Tibial artery (tissue), 4 donors: ENCODE results near the gene ARFGAP2.
"Not testable (repeated sequence)": the region's sequence is repeated elsewhere in the genome, so short reads cannot be mapped to it uniquely, and the experiment has no call there.

ENCODE experiments used
- DNase-seq, 2 donors: peaks; one replicate each; pipeline ENCODE4 v3.0.0-alpha.2; 2019
- H3K27ac ChIP-seq, 2 donors: fragments of 200-600 bp; sonication (generic) in 1 of 2; 1 replicate in 1 of 2; 2 replicates in 1 of 2; pipeline ENCODE4 v1.5.1; 2018 to 2019; ENCODE audit warnings: mild to moderate bottlenecking in 1 of 2
- H3K27me3 ChIP-seq, 2 donors: fragments of 200-600 bp; sonication (generic) in 1 of 2; one replicate each; pipeline versions ENCODE4 v1.5.1 to v1.6.0; 2016 to 2019
- H3K36me3 ChIP-seq, 3 donors: fragments of 200-600 bp; sonication (generic) in 2 of 3; one replicate each; pipeline ENCODE4 v1.5.1; 2016 to 2019; ENCODE audit warnings: mild to moderate bottlenecking in 2 of 3
- H3K4me1 ChIP-seq, 4 donors: fragments of 200-600 bp; sonication (generic) in 2 of 4; 1 replicate in 3 of 4; 2 replicates in 1 of 4; pipeline ENCODE4 v1.5.1; 2016 to 2019
- H3K4me3 ChIP-seq, 2 donors: fragments of 200-600 bp; sonication (generic) in 1 of 2; 1 replicate in 1 of 2; 2 replicates in 1 of 2; pipeline ENCODE4 v1.5.1; 2018 to 2019; ENCODE audit warnings: mild to moderate bottlenecking in 2 of 2
- H3K9me3 ChIP-seq, 3 donors: fragments of 200-600 bp; sonication (generic) in 1 of 3; one replicate each; pipeline ENCODE4 v1.5.1; 2016 to 2019
- intact Hi-C: fragments of 100-400 bp; cut with DNase I; formaldehyde crosslinking; loops from one replicate; pipeline ENCODE4 v1.15.0; 2023; ENCODE audit warnings: low total_unique reads
- TF ChIP-seq, protein P1 (sequence below), 2 experiments: fragments of 200-600 bp in 1 of 2; fragments of 450-650 bp in 1 of 2; IDR thresholded peaks; one replicate each; pipeline ENCODE4 v1.5.1; 2017 to 2019; ENCODE audit warnings: antibody characterized with exemption in 2 of 2, mild to moderate bottlenecking in 1 of 2, moderate library complexity in 1 of 2

ARFGAP2 gene

DNA sequence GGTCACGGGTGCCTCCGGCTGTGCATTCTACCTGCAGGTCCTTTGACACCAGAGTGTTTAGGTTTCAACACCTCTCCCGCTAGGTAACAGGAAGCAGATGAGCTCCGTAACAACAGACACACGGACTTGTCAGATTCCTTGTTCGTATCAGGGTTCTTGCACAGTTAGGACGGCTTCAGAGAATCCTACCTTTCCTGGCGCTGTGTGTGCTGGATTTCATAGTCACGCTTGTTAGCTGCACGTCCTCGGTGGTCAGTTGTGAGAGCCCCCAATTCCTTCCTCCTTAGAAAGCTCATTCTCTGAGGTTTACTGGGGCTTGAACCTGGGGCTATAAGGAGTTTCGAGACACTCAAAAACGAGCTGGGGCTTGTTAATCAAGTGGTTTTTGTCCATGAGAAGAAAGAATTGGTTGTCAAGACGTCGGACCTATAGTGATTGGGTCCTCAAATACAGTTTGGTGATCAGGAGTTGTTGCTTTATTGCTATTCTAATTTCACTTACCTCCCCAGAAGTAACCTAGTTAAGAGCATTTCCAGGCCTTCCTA, 38.8 kb upstream of the ARFGAP2 start:
- no peak for DNase-seq
- intact Hi-C loops = no loop called here
- Histone ChIP-seq H3K36me3 (peaks cover 0 to 22% (median 18%) of the 10 kb centered on the region in 3 donors), H3K9me3 (no peaks in the 10 kb centered on the region), H3K4me1 (peaks cover 0 to 48% (median 30%) of the 10 kb centered on the region in 4 donors), H3K27ac (peak overlapping the region; percentile 93 to 94), H3K27me3 (no peaks in the 10 kb centered on the region), H3K4me3 (peak overlapping the region; percentile 65 to 66)
- TF ChIP-seq, protein P1, sequence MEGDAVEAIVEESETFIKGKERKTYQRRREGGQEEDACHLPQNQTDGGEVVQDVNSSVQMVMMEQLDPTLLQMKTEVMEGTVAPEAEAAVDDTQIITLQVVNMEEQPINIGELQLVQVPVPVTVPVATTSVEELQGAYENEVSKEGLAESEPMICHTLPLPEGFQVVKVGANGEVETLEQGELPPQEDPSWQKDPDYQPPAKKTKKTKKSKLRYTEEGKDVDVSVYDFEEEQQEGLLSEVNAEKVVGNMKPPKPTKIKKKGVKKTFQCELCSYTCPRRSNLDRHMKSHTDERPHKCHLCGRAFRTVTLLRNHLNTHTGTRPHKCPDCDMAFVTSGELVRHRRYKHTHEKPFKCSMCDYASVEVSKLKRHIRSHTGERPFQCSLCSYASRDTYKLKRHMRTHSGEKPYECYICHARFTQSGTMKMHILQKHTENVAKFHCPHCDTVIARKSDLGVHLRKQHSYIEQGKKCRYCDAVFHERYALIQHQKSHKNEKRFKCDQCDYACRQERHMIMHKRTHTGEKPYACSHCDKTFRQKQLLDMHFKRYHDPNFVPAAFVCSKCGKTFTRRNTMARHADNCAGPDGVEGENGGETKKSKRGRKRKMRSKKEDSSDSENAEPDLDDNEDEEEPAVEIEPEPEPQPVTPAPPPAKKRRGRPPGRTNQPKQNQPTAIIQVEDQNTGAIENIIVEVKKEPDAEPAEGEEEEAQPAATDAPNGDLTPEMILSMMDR (IDR thresholded peaks at IDR 0.05) = no peak

DNA sequence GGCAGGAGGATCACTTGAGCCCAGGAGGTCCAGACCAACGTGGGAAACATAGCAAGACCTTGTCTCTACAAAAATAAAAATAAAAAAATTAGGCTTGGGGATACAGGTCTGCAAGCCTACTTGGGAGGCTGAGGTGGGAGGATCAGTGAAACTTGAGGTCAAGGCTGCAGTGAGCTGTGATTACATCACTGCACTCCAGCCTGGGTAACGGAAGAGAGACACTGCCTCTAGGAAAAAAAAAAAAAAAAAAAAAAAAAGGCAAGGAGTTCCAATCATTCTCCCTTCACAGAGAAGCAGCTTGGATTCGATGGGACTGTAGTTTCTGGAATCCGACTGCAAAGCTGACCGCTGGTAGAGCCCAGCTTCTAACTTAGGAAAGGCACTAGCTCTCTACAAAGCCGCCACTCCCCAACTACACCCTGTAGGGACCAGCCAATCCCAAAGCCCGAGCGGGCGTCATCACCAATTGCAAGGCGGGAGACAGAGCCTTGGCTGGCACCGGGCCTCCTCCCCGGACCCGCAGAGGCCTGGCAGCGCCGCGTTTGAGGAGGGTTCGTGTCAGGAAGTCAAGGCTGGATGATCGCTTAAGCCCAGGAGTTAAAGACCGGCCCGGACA, 37.4 kb upstream of the ARFGAP2 start:
- Histone ChIP-seq H3K4me1 (peaks cover 0 to 43% (median 28%) of the 10 kb centered on the region in 4 donors), H3K36me3 (peaks cover 0 to 10% (median 4%) of the 10 kb centered on the region in 3 donors), H3K27ac (peak overlapping the region; percentile 93 to 94), H3K4me3 (peak overlapping the region; percentile 65 to 66), H3K27me3 (no peaks in the 10 kb centered on the region), H3K9me3 (no peaks in the 10 kb centered on the region)
- peak; percentile 96 to 98 for DNase-seq
- TF ChIP-seq, protein P1 (IDR thresholded peaks at IDR 0.05) = no peak
- intact Hi-C loops = loop anchor here (1.0 to 5.0 kb wide), 2 partner anchors 27 to 37 kb away; partner anchors contain the start of gene ARFGAP2

DNA sequence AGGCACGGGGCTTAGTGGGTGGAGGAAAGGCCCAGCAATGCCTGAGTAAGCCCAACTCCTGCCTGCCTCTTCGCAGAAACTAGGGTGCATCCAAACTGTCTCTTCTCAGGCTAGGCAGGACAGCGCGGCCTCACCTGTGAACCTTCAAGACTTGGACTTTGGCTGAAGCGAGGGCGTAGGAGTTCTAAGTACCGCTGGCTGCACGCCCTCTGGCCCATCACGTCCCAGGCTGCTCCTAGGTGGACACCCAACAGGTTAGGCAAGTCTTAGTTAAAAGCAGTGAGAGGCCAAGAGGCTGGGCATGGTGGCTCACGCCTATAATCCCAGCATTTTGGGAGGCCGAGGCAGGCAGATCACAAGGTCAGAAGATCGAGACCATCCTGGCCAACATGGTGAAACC, 36.3 kb upstream of the ARFGAP2 start:
- Histone ChIP-seq H3K27ac (peak overlapping the region in 1 of 2 donors; percentile 94), H3K4me1 (peaks cover 0 to 33% (median 24%) of the 10 kb centered on the region in 4 donors), H3K9me3 (no peaks in the 10 kb centered on the region), H3K36me3 (peaks cover 0 to 7% (median 0%) of the 10 kb centered on the region in 3 donors), H3K4me3 (no peak overlapping the region), H3K27me3 (no peaks in the 10 kb centered on the region)
- intact Hi-C loops = loop anchor here (5.0 kb wide), 1 partner anchor 36 kb away; the partner anchor contains the start of gene ARFGAP2
- no peak for DNase-seq
- TF ChIP-seq, protein P1 (IDR thresholded peaks at IDR 0.05) = no peak

DNA sequence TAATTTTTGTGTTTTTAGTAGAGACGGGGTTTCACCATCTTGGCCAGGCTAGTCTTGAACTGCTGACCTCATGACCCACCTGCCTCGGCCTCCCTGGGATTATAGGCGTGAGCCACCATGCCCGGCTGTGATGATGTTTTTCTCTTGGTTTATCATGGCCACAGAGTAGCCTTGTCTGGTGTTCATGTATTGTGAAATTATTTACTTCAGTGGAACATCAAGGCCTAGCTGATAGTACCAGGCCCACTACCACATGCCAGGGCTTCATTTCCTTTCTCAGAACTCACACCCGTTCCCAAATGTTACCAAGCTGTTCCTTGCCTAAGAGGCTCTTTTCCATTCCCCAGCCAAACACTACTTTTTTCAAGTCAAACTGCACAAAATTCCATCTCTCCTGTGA, 31.9 kb upstream of the ARFGAP2 start:
- DNase-seq = no peak
- Histone ChIP-seq H3K27me3 (no peaks in the 10 kb centered on the region), H3K4me3 (no peak overlapping the region), H3K9me3 (no peaks in the 10 kb centered on the region), H3K36me3 (no peaks in the 10 kb centered on the region), H3K4me1 (peaks cover 0 to 15% (median 7%) of the 10 kb centered on the region in 4 donors), H3K27ac (no peak overlapping the region)
- intact Hi-C loops = no loop called here
- TF ChIP-seq, protein P1 (IDR thresholded peaks at IDR 0.05) = no peak

DNA sequence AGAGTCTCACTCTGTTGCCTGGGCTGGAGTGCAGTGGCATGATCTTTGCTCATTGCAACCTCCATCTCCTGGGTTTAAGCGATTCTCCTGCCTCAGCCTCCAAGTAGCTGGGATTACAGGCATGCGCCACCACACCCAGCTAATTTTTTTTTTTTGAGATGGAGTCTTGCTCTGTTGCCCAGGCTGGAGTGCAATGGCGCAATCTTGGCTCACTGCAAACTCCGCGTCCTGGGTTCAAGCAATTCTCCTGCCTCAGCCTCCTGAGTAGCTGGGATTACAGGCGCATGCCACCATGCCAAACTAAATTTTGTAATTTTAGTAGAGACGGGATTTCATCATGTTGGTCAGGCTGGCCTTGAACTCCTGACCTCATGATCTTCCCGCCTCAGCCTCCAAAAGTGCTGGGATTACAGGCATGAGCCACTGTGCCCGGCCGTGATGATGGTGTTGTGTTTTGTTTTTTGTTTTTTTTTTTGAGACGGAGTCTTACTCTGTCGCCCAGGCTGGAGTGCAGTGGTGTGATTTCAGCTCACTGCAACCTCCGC, 31.4 kb upstream of the ARFGAP2 start:
- H3K27ac ChIP-seq, intact Hi-C loops, H3K9me3 ChIP-seq, H3K4me3 ChIP-seq, DNase-seq, H3K27me3 ChIP-seq, H3K36me3 ChIP-seq: not testable (repeated sequence)
- peaks cover 0 to 11% (median 6%) of the 10 kb centered on the region in 4 donors for H3K4me1 ChIP-seq

DNA sequence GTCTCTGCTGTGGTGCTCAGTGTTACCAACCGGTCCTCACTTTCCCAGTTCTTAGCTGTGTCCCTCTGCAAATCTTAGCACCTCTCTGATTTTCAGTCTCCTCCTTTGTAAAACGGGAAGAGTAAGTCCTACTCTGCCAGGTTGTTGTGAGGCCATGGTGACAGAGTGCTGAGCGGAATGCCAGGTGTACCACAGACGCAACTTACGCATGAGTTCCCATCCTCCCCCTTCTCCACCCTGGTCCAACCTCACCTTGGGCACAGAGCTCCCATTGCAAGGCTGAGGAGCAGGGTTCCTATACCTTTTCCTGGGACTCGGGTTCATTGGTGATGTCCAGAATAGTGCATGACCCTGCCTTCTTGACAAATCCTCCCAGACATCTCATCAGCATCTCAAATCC, 30.8 kb upstream of the ARFGAP2 start:
- Histone ChIP-seq H3K4me3 (no peak overlapping the region), H3K27me3 (no peaks in the 10 kb centered on the region), H3K27ac (no peak overlapping the region), H3K36me3 (no peaks in the 10 kb centered on the region), H3K9me3 (no peaks in the 10 kb centered on the region), H3K4me1 (peaks cover 0 to 11% (median 6%) of the 10 kb centered on the region in 4 donors)
- TF ChIP-seq, protein P1 (IDR thresholded peaks at IDR 0.05) = no peak
- intact Hi-C loops = no loop called here
- no peak for DNase-seq

DNA sequence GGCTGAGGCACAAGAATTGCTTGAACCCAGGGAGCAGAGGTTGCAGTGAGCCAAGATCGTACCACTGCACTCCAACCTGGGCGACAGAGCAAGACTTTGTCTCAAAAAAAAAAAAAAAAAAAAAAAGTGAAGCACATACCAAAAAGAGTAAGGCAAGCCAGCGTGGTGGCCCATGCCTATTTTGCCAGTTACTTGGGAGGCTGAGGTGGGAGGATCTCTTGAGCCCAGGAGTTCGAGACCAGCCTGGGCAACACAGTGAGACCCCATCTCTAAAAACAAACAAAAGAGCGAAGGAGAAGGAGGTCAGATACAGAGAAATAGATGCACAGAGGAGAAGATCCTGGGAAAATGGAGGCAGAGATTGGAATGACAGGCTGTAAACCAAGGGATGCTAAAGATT, 29.9 kb upstream of the ARFGAP2 start:
- H3K4me3 ChIP-seq, H3K9me3 ChIP-seq, H3K27me3 ChIP-seq, intact Hi-C loops, H3K27ac ChIP-seq, H3K36me3 ChIP-seq, DNase-seq: not testable (repeated sequence)
- H3K4me1 ChIP-seq = peaks cover 0 to 11% (median 6%) of the 10 kb centered on the region in 4 donors
